Measurements from ENCODE around the gene TMCC1. TPM values are rescaled to one million over a fixed set of nuclear protein-coding genes. Genes with fewer than 3 reads are reported as not detected.
"Not testable (repeated sequence)": the region's sequence is repeated elsewhere in the genome, so short reads cannot be mapped to it uniquely, and the experiment has no call there.

TMCC1 gene
- total RNA-seq, 6 experiments from 2014 or later = 21.7 to 124 (median 25.2) TPM

DNA sequence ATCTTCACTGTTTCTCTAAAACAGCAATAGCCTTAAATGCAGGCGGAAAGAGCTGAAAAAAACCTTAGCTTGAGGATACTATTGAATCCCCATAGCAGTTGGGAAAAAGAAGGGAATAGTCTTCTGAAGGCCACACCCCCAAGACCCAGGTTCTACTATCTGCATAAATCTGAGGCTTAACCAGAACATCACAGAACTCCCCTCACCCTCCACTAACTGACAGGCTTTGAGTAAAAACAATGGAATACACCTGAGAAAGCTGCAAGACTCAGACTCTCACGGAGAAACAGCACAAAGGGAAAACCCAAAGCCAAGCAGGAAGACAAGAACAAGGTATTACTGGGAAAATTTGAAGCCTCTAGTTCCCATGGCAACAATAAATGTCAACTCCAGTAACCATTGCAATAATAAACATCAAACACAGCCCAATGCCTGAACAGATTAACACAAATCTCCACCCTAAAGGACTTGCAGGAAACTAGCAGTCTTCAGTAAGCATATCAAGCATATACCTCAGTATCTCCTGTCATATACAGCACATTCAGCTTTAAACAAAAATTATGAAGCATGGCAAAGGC, 56.4 kb downstream of the TMCC1 start:
- Histone ChIP-seq H3K27ac (no peak overlapping the region), H3K4me3 (no peak overlapping the region), H3K4me1 (peaks cover 0 to 4% (median 0%) of the 10 kb centered on the region in 4 donors), H3K9me3 (no peaks in the 10 kb centered on the region), H3K36me3 (no peaks in the 10 kb centered on the region), H3K27me3 (no peaks in the 10 kb centered on the region)
- TF ChIP-seq, protein P1, sequence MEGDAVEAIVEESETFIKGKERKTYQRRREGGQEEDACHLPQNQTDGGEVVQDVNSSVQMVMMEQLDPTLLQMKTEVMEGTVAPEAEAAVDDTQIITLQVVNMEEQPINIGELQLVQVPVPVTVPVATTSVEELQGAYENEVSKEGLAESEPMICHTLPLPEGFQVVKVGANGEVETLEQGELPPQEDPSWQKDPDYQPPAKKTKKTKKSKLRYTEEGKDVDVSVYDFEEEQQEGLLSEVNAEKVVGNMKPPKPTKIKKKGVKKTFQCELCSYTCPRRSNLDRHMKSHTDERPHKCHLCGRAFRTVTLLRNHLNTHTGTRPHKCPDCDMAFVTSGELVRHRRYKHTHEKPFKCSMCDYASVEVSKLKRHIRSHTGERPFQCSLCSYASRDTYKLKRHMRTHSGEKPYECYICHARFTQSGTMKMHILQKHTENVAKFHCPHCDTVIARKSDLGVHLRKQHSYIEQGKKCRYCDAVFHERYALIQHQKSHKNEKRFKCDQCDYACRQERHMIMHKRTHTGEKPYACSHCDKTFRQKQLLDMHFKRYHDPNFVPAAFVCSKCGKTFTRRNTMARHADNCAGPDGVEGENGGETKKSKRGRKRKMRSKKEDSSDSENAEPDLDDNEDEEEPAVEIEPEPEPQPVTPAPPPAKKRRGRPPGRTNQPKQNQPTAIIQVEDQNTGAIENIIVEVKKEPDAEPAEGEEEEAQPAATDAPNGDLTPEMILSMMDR (IDR thresholded peaks at IDR 0.05) = no peak
- no peak for TF ChIP-seq POLR2A (IDR thresholded peaks at IDR 0.05)
- no peak for ATAC-seq
- WGBS (ENCODE audit: insufficient coverage, low coverage, low lambda C conversion rate, missing lambda C conversion rate) = 51% methylated on average over 2 of the region's 2 CpGs
- intact Hi-C loops (cut with DNase I) = no loop called here
- no peak for DNase-seq

DNA sequence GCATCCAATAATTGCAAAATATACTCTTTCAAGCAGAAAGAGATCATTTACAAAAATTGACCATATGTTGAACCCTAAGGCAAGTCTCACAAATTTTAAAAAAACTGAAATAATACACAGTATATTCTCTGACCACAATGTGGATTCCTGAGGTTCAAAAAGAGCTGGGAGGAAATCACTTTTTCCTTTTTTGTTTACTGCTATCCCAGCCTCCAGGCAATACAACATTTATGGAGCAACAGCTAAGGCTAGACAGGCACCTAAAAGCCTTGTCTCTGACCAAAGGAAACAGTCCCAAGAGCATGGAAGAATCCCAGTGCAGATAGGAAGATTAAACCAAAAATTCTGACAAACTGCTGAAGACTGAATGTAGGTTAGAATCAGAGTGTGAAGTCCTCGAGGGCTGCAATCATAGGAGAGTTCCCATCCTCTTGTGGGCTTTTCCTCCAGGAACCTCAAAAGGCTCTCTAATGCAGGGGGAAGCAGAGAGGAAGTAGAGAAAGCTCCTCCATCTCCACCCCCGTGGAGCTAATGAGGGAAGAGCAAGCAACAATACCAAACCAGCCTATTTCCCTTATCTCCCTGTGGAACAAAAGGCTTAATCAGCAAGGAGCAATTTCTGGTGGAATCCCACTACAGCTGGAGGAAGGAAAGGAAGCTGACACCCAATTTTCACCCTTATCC, 57.0 kb downstream of the TMCC1 start:
- Histone ChIP-seq H3K4me1 (peaks cover 0 to 4% (median 0%) of the 10 kb centered on the region in 4 donors), H3K36me3 (no peaks in the 10 kb centered on the region), H3K4me3 (no peak overlapping the region), H3K27ac (no peak overlapping the region), H3K27me3 (no peaks in the 10 kb centered on the region), H3K9me3 (no peaks in the 10 kb centered on the region)
- intact Hi-C loops (cut with DNase I) = no loop called here
- WGBS (ENCODE audit: insufficient coverage, low coverage, low lambda C conversion rate, missing lambda C conversion rate) = 54% methylated on average over 2 of the region's 2 CpGs
- DNase-seq (no peak), ATAC-seq (peak in 2 of 4 donors; percentile 18 to 26)
- TF ChIP-seq POLR2A (IDR thresholded peaks at IDR 0.05) = no peak
- TF ChIP-seq, protein P1 (IDR thresholded peaks at IDR 0.05) = no peak

DNA sequence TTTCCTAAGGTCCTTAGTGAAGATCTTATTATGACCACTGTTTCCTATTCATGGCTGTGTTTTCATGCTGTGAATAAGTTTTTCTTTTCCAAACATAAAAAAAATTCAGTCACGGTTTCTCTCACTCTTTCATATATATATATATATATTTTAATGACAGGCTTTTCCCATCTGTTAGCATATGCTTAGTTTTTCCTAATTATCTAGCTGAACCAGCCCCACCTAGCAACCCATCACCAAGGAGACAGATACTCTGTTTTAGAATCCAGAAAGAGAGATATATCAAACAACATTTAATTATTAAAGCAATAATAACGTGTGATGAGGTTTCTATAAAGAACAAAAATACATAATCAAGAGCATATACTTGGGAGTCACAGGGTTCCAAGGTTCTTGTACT, 58.3 kb downstream of the TMCC1 start:
- no peak for TF ChIP-seq POLR2A (IDR thresholded peaks at IDR 0.05)
- TF ChIP-seq, protein P1 (IDR thresholded peaks at IDR 0.05) = no peak
- no peaks in the 10 kb centered on the region for H3K36me3 ChIP-seq
- no peak for DNase-seq
- intact Hi-C loops (cut with DNase I) = no loop called here
- no peak overlapping the region for H3K27ac ChIP-seq
- 86% methylated on average over 2 of the region's 2 CpGs for WGBS (ENCODE audit: insufficient coverage, low coverage, low lambda C conversion rate, missing lambda C conversion rate)
- no peaks in the 10 kb centered on the region for H3K27me3 ChIP-seq
- H3K9me3 ChIP-seq = no peaks in the 10 kb centered on the region
- ATAC-seq = no peak
- H3K4me3 ChIP-seq = no peak overlapping the region
- no peaks in the 10 kb centered on the region for H3K4me1 ChIP-seq

DNA sequence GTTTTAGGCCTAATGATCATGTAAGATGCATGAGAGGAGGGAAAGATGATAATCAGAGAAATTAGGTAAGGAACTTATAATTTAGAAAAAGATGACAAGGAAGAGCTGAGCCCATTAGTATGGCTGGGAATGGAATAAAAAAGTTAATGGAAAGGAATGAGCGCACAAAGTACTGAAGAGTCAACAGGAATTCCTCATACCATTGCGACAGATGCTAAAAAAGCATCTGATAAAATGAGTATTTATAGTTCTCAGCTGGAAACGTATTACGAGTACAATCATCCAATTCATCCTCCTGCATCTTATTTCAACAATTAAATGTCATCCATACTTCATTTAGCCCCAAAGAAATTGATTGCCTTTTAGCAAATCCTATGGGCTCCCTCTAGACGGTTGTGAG, 58.9 kb downstream of the TMCC1 start:
- TF ChIP-seq, protein P1 (IDR thresholded peaks at IDR 0.05) = no peak
- TF ChIP-seq POLR2A (IDR thresholded peaks at IDR 0.05) = no peak
- H3K27ac ChIP-seq = no peak overlapping the region
- H3K4me3 ChIP-seq = no peak overlapping the region
- H3K27me3 ChIP-seq = no peaks in the 10 kb centered on the region
- no peaks in the 10 kb centered on the region for H3K36me3 ChIP-seq
- intact Hi-C loops (cut with DNase I) = no loop called here
- no peak for ATAC-seq
- no peaks in the 10 kb centered on the region for H3K4me1 ChIP-seq
- H3K9me3 ChIP-seq = no peaks in the 10 kb centered on the region
- no peak for DNase-seq
- 87% methylated on average over 5 of the region's 5 CpGs for WGBS (ENCODE audit: insufficient coverage, low coverage, low lambda C conversion rate, missing lambda C conversion rate)

DNA sequence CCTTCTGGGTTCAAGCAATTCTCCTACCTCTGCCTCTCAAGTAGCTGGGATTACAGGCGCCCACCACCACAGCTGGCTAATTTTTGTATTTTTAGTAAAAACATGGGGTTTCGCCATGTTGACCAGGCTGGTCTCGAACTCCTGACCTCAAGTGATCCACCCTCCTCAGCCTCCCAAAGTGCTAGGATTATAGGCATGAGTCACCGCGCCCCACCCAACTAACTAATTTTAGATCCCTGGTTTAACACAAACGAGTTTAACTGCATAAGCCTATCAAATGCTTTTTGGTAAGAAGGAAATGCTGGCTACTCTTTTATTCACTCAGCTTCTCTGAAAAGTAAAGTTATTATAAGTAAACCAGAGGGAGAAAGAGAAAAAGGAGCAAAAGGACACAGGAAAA, 61.6 kb downstream of the TMCC1 start:
- H3K27ac ChIP-seq; H3K36me3 ChIP-seq; H3K27me3 ChIP-seq; ATAC-seq; H3K4me3 ChIP-seq; intact Hi-C loops (cut with DNase I); H3K9me3 ChIP-seq; DNase-seq; H3K4me1 ChIP-seq: not testable (repeated sequence)
- whole genome bisulfite sequencing (ENCODE audit: insufficient coverage, low coverage, low lambda C conversion rate, missing lambda C conversion rate) = 80% methylated on average over 6 of the region's 6 CpGs

Measured in right lobe of liver (tissue), 6 donors.